ENCODE measurements around the gene NTN1.
"Not testable (repeated sequence)": the region's sequence is repeated elsewhere in the genome, so short reads cannot be mapped to it uniquely, and the experiment has no call there.

NTN1 gene

DNA sequence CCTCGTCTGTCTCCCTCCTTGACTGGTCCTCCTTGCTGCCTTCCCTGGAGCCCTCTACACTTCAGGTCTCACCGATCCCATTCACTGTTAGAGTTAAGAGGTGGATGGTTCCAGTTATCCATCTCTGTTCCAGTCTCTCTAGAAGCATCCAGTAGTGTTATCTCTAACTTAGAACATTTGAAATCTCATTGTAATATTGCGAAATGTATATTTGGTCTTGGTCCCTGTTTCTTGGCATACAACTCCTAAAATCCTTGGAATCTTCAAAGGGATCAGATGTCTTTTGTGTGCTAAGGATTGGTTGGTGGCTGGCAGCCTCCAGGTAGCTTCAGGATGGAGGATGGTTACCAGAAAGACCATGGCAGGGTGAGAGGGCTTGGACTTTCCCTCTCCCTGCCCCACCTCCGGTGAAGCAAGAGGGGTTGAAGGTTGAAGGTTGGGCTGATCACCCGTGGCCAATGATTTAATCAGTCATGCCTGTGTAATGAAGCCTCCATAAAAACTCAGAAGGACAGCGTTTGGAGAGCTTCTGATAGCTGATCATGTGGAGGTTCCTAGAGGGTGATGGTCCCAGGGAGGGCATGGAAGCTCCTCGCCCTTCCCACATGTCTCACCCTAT lies 59.1 kb downstream of the NTN1 start:
- H3K27me3 ChIP-seq = peaks cover 16% of the 10 kb centered on the region
- no peak overlapping the region for H3K27ac ChIP-seq
- H4K20me1 ChIP-seq = no peaks in the 10 kb centered on the region
- no peak overlapping the region for H3K4me3 ChIP-seq
- no peak overlapping the region for H3K9ac ChIP-seq
- H3K4me1 ChIP-seq = peaks cover 22% of the 10 kb centered on the region
- H3K4me2 ChIP-seq = no peak overlapping the region
- no peaks in the 10 kb centered on the region for H3K36me3 ChIP-seq
- H3K9me3 ChIP-seq = peaks cover 6% of the 10 kb centered on the region; the same call in 1 of the 2 replicates
- TF ChIP-seq Cebpa-rat (IDR thresholded peaks at IDR 0.05) = peak; percentile 44; the same call in 1 of the 2 replicates

DNA sequence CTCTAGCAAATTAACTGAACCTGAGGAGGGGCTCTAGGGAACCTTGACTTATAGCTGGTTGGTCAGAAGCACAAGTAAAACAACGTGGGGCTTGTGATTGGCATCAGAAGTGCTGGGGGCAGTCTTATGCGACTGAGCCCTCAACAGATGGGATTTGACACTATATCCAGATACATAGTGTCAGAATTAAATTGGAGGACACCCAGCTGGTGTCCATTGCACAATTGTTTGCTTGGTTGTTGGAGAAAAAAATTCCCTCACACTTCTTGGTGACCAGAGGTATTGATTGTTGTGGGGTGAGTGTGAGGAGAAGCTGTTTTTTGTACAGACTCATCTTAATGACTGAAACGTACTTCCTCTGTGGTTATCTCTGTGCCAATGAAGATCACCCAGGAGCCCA lies 59.7 kb downstream of the NTN1 start:
- Histone ChIP-seq H3K27ac (no peak overlapping the region), H4K20me1 (no peaks in the 10 kb centered on the region), H3K9ac (no peak overlapping the region), H3K4me3 (no peak overlapping the region), H3K36me3 (no peaks in the 10 kb centered on the region), H3K9me3 (peaks cover 6% of the 10 kb centered on the region; the same call in 1 of the 2 replicates), H3K27me3 (peaks cover 16% of the 10 kb centered on the region), H3K4me1 (peaks cover 22% of the 10 kb centered on the region), H3K4me2 (no peak overlapping the region)
- TF ChIP-seq Cebpa-rat (IDR thresholded peaks at IDR 0.05) = no peak

DNA sequence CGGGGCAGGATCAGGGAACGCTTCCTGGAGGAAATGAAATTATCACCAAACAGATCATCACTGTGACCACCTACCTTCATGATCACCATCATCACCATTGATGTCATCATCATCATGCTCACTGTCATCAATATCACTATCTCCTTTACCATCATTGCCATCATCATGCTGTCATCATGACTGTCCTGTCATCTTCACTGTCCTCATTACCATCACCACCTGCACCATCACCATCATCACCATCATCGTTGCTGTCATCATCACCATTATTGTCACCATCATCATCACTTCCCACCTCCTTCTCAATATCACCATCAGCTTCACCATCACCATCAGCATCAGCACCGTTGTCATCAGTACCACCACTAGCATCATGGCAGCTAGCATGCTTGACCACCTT lies 65.3 kb downstream of the NTN1 start:
- Histone ChIP-seq H3K4me1 (peaks cover 28% of the 10 kb centered on the region), H3K27ac (no peak overlapping the region), H3K4me2 (no peak overlapping the region), H3K9me3 (no peaks in the 10 kb centered on the region), H3K36me3 (no peaks in the 10 kb centered on the region), H4K20me1 (0 out of 2 replicates have a peak, but pooled peaks cover 8% of the 10 kb centered on the region), H3K4me3 (no peak overlapping the region), H3K27me3 (peaks cover 23% of the 10 kb centered on the region), H3K9ac (no peak overlapping the region)
- no peak for TF ChIP-seq Cebpa-rat (IDR thresholded peaks at IDR 0.05)

DNA sequence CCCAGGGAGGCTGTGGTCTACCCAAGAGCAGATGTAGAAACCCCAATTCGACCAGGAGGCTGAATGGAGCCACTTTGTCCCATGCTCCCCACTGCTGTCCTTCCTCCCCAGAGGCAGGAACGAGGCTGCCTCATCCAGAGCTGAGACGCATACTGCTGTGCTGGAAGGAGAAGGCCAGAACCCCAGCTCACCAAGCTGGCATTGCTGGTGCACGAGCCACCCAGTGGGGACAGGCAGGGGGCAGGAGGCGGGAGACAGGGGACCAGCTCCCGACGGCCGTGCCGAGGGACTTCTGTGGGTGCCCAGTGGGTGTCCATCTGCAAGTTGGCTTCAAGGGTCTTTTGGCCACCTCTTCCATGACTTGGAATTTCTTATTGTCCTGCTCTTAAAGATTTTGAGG lies 66.6 kb downstream of the NTN1 start:
- peaks cover 28% of the 10 kb centered on the region for H3K4me1 ChIP-seq
- peaks cover 23% of the 10 kb centered on the region for H3K27me3 ChIP-seq
- peak overlapping the region; percentile 72 for H3K4me2 ChIP-seq
- no peaks in the 10 kb centered on the region for H3K36me3 ChIP-seq
- 0 out of 2 replicates have a peak, but pooled peaks cover 8% of the 10 kb centered on the region for H4K20me1 ChIP-seq
- no peak overlapping the region for H3K9ac ChIP-seq
- TF ChIP-seq Cebpa-rat (IDR thresholded peaks at IDR 0.05) = no peak
- no peak overlapping the region for H3K27ac ChIP-seq
- no peaks in the 10 kb centered on the region for H3K9me3 ChIP-seq
- no peak overlapping the region for H3K4me3 ChIP-seq

DNA sequence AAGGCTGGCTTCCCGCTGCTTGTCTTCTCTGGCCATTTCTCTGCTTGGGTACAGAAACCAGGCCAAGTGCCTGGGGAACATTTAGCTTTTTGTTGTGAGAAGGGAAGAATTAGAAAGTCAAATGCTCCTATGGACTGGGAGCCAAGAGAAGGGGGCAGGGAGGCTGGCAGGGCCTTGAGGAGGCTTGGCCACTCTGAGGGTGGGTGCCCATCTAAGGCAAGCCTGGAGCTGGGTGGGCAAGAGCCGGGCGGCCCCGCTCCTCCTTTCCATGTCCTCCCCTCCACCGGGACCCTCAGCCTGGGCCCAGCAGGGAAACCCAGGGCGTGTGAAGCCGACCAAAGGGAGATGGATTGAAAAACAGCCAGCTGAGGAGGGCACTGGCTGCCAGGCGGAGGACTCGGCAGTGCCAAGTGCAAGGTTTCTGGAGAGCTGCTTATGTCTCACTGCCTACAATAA lies 69.4 kb downstream of the NTN1 start:
- Histone ChIP-seq H3K4me3 (no peak overlapping the region), H3K36me3 (no peaks in the 10 kb centered on the region), H4K20me1 (0 out of 2 replicates have a peak, but pooled peaks cover 8% of the 10 kb centered on the region), H3K4me2 (no peak overlapping the region), H3K27ac (no peak overlapping the region), H3K4me1 (peaks cover 28% of the 10 kb centered on the region), H3K9me3 (no peaks in the 10 kb centered on the region), H3K27me3 (peaks cover 23% of the 10 kb centered on the region), H3K9ac (no peak overlapping the region)
- no peak for TF ChIP-seq Cebpa-rat (IDR thresholded peaks at IDR 0.05)

DNA sequence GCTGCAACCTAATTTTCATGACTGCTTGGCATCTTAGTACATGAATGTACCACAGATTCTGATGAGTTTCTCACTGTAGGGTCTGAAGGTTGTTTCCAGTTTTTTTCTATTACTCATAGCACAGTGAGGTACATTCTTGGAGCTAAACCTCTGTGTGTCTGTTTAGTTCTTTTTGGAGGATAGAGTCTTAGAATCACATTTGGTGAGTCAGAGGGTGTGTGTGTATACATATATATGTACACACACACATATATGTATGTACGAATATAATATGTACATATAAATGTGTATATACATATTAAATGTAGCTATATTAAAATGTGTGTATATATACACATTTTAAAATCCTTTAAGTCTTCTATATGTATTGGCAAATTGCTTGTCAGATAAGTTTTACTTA lies 72.9 kb downstream of the NTN1 start:
- H4K20me1 ChIP-seq = no peaks in the 10 kb centered on the region
- TF ChIP-seq Cebpa-rat (IDR thresholded peaks at IDR 0.05) = no peak
- H3K9ac ChIP-seq = no peak overlapping the region
- H3K4me1 ChIP-seq = peaks cover 8% of the 10 kb centered on the region
- H3K27ac ChIP-seq = no peak overlapping the region
- H3K9me3 ChIP-seq = no peaks in the 10 kb centered on the region
- H3K36me3 ChIP-seq = no peaks in the 10 kb centered on the region
- no peak overlapping the region for H3K4me2 ChIP-seq
- peaks cover 6% of the 10 kb centered on the region; the same call in 1 of the 2 replicates for H3K27me3 ChIP-seq
- H3K4me3 ChIP-seq = no peak overlapping the region

DNA sequence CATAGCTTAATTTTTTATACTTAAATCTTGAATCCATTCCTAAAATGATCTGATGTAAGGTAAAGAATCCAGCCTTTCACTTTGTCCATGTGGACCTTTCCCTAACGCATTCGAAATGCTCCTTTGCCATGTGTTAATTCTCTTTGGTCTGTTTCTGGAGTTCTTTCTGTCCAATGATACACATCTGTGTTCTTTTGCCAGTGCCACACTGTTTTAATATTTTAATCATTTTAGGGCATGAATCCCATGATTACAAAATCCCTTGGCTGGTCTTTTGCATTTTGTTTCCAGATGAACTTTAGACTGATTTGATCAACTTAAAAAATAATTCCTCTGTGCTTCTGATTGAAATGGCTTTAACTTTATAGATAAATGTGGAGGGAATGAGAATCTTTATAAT lies 74.1 kb downstream of the NTN1 start:
- Histone ChIP-seq H3K9ac (no peak overlapping the region), H3K4me3 (no peak overlapping the region), H3K9me3 (no peaks in the 10 kb centered on the region), H3K27ac (no peak overlapping the region), H3K36me3 (no peaks in the 10 kb centered on the region), H3K27me3 (peaks cover 4% of the 10 kb centered on the region; the same call in 1 of the 2 replicates), H3K4me2 (no peak overlapping the region), H3K4me1 (peaks cover 4% of the 10 kb centered on the region), H4K20me1 (no peaks in the 10 kb centered on the region)
- no peak for TF ChIP-seq Cebpa-rat (IDR thresholded peaks at IDR 0.05)

DNA sequence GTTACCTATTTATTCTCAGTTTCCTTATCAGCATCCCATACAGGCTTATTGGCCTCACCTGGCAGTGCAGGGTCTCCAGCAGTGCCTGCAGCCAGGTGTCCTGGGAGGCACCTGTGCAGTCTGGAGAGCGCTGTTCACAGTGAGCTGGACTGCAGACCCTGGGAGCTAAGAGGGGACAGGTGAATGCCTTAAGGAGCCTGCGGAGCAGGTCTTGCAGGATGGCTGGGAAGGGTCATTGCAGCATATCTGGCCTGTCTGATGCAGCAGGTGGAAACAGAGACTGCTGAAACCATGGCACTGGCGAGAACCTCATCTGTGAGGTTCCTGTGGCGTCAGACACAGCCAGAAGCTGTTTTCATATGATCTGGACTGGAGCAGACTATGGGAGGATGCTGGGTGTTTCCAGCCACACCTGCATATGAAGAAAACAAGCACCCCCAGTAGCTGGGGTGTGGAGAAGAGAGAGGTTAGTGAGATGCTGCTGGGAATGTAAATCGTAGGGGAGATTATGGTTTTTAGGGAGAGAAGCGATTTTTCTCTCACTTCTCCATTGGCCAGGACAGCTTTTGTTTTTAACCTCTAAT lies 77.0 kb downstream of the NTN1 start:
- Histone ChIP-seq H3K4me1 (peaks cover 22% of the 10 kb centered on the region), H4K20me1 (no peaks in the 10 kb centered on the region), H3K4me2 (no peak overlapping the region), H3K9me3 (peaks cover 12% of the 10 kb centered on the region; the same call in 1 of the 2 replicates), H3K9ac (no peak overlapping the region), H3K4me3 (no peak overlapping the region), H3K36me3 (no peaks in the 10 kb centered on the region), H3K27me3 (no peaks in the 10 kb centered on the region), H3K27ac (no peak overlapping the region)
- TF ChIP-seq Cebpa-rat (IDR thresholded peaks at IDR 0.05) = no peak

DNA sequence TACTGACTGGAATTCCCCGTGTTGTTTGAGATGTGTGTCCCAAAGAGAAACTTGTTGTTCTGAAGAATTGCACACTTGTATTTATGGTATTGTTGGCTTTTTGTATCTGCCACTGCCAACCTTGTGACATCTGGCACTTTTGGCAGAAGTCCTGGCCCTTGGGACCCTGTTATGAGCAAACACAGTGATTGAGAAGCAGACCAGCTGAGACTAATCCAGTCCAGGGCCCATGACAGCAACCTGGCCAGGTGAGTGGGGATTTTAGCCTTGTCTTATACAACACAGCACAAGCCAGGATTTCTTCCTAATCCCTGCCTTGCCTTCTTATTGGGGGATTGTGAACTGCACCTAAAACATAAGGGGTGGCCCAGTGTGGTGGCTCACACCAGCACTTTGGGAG lies 80.0 kb downstream of the NTN1 start:
- Histone ChIP-seq H3K36me3 (no peaks in the 10 kb centered on the region), H3K9ac (no peak overlapping the region)
- TF ChIP-seq Cebpa-rat (IDR thresholded peaks at IDR 0.05) = no peak

DNA sequence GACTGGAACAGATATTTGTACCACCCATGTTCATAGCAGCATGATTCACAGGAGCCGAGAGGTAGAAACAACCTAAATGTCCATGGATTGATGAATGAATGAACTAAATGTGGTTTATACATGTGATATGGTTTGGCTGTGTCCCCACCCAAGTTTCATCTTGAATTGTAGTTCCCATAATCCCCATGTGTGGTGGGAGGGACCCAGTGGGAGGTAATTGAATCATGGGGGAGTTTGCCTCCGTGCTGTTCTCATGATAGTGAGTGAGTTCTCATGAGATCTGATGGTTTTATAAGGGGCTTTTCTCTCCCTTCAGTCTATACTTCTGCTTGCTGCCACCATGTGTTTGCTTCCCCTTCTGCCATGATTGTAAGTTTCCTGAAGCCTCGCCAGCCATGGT lies 81.9 kb downstream of the NTN1 start:
- peaks cover 12% of the 10 kb centered on the region; the same call in 1 of the 2 replicates for H3K9me3 ChIP-seq
- not testable (repeated sequence) for H3K9ac ChIP-seq, H3K4me3 ChIP-seq, H3K4me2 ChIP-seq, H3K27me3 ChIP-seq, H3K27ac ChIP-seq, H4K20me1 ChIP-seq, H3K36me3 ChIP-seq
- peaks cover 22% of the 10 kb centered on the region for H3K4me1 ChIP-seq

More for the DNA sequence above, 80.0 kb downstream of the NTN1 start:
- Histone ChIP-seq H3K4me2 (peak overlapping the region; percentile 32), H4K20me1 (no peaks in the 10 kb centered on the region), H3K4me3 (no peak overlapping the region), H3K9me3 (peaks cover 12% of the 10 kb centered on the region; the same call in 1 of the 2 replicates), H3K27ac (no peak overlapping the region), H3K4me1 (peaks cover 22% of the 10 kb centered on the region), H3K27me3 (no peaks in the 10 kb centered on the region)
